ENCODE measurements around the gene LAMP5.
A peak's percentile ranks its signal among the peaks of the same experiment; 100 is the strongest.

LAMP5 gene

DNA sequence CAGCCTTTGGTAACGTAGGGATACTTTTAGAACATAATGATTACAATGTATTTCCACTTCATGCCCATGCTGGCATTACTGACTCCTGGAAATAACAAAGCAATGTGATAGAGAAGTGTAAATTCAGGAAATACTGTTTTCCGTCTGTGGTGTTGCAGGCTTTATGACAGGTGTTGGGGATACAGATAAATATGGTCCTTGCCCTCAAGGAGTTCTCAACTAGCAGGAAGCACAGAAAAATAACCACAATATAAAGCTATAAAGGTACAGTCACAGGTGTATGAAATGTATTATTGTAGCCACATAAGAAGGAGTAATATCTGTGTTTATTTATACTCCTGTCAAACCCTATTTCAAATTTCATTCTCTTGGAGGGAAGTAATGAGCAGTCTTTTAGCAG lies 12.9 kb upstream of the LAMP5 start:
- DNase-seq, result no peak

DNA sequence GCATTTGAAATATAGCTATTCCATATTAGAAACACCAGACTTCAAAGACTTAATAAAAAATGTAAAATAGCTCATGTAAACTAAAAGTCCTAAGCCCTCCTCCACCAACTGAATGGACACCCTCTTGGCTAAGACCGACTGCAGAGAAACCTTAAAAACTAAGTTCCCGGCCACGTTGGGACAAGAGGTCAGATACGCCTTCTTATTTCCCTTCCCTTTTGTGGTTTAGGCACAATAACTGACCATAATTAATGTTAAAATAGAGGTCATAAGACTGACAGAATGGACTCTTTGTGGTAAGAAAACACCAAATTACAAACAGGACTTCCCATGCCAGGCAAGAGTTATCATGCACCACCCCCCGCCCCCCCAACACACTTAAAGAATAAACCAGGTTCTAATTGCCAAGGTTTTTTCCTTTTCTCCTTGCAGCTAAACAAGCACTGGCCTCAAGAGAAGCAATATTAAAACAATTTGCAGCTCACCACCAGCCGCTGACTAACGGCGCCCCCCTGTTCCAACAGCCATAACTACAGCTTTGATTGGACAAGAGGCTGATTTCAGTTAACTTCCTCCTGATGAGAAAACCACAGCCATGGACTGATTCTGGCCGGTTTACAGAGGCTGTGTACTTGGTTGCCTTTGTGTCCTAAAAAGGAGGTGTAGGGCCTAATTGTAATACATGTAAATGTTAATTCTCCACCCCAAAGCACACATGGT lies 10.7 kb upstream of the LAMP5 start:
- peak; percentile 38 for DNase-seq

DNA sequence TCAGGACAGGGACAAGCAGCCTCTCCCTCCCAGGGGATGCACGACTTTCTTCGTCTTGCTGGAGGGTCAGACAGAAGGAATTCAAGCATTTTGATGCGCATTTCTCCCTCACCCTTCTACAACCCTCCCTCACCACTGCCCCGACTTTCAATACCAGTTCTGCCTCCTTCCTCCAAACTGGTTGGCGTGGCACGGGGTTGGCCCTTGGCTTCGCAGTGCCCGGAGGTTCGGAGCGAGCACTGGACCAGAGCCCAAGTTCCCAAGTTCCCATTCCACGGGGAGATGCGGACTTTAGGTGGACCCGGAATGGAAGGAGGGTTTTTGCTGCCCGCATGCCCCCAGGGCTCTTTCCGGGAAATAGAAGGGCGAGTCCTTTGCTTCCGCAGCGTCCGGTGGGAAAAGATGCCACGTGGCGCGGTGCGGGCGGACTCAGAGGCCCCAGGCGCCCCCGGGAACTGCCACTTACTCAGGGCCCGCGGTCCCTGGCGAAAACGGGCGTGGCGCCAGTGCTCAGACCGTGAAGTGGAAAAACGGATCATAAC lies 8.0 kb upstream of the LAMP5 start:
- DNase-seq, result no peak

DNA sequence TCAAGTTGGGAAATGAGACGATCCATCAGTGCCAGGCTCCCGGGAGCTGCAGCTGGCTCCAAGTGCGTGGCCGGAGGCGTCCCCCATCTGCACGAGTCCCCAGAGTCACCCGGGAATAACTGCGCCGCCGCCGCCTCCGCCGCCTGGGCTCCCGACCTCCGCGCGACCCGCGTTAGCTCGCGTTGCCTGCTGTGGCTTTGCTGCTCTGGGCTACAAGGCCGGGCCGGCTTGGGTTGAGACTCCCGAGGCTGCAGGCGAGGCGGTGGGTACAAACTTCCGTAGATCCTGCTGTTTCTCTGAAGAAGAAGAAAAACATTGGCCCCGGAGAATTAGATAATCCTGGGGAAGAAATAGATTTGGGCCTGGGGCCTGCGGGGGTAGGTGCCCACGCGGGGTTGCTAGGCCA lies 7.4 kb upstream of the LAMP5 start:
- DNase-seq, result no peak

DNA sequence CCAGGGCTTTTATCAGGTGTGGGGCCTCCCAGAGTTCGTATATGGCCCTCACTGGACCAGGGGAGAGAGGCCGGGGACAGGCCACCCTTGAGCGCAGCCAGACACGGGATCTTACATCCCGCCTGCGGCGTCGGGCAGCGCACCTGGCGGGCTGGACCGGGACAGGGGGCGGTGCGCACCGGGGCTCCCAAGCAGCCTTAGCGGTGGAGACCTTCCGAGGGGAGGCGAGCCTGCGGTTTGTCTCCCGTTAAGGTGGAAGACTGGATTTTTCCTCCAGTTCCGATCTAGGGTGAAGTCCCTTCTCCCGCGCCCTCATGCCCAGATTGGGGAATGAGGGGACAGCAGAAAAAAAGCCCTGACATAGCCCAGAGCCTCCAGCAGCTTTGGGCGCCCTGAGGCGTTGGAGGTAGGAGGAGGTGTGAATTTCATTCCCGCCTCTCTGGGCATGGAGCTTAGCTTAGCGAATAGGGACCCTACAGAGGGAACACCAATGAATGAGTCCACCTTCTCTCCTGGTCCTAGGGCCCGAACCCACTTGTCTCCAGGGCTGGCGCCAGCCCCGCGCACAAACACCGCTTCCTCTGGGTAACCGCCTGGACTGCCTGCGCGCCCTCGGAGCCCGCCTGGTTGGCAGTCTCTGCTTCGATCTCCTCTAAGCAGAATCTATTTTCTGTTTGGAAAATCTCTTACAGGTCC lies 6.7 kb upstream of the LAMP5 start:
- DNase-seq, result no peak

DNA sequence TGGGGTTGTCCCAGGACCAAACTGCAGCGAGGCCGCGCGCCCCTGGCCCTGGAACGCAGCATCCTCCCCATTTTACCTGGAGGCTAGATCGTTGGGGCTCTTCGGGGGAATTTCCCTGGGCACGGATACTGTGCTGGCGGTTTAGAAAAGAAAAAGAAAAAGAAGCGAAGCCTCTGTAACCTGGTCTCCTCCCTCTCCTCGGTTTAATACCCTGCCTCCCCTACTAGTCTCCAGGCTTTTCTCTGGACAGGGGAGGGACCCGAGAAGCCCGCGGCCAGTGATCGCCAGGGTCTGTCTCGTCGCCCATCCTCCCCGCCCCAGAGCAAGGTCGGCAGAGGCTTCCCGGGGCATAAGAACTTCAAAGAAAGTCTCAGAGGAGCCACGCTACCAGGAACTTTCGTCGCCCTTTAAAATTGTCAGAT lies 6.1 kb upstream of the LAMP5 start:
- no peak for DNase-seq

DNA sequence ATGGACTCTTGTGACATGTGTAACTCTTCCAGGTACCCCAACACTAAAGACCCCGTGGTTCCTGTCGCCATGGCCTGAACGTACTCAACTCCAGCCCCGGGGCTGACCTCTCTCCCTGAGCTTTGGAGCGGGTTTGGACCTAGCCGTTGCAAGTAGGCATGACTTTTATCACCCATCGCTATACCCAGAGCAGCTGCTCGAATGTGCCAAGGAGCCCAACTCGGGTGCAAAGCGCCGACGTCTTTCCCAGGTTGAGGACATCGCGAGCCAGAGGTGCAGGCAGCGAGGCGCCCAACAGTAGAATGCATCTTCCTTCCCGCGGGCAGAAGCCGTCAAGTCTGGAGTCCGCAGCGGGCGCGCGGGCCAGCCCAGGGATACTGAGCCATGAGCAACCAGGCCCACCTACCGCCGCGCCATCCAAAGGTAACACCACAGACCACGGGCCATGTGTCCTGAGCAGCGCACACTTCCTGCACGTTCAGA lies 5.7 kb upstream of the LAMP5 start:
- no peak for DNase-seq

DNA sequence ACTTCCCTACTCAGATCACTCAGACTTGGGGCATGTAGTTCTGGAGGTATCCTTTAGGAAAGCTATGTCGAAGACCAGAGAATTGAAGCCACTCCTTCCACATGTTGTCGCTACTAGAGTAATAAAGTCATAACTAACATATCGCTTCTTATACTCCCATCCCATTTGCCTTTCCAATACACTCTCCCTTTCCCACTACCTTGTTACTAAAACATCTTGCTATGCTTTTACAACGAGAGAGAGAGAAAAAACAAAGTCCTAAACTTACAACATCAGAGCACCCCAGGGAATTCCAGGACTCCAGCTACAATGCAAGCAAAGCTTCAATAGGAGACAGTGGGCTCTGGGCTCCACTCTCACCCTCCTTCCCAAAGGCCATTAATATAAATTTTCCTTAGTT lies 5.1 kb upstream of the LAMP5 start:
- no peak for DNase-seq

DNA sequence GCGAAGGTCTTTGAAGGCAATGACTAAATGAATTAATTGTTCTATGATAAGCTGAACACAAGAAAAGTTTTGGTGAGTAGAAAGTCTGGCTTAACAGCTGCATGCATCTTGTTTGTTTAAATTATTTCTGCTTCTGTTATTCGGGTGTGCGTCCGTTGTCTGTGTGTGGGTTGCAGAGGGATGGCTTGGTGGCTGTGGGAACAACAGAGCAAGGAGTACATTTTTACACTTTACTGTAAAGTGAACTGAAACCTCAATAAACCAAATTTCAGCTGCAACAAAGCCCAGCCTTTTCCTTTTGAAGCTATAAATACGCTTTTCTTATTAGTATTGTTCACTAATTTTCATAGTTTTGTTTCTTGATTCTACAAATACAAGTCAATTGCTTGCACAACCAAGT lies 3.5 kb upstream of the LAMP5 start:
- DNase-seq, result no peak

DNA sequence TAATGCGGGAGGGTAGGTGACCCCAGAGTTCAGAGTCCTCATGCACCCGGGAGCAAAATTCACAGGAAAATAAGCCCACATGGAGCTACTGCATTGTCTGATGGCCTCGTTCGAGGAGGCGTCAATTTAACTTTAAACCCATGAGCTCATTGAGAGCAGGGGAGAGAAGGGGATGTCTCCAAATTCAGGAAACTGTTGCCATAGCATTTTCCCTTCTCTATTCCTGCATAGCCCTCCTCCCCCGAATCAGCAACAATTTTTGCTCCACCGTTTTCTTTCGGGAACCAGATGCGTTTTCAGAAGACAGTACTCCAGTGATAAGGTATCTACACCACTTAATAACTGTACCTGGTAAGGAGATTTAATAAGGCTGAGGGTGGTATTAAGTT lies 324 bp upstream of the LAMP5 start:
- DNase-seq, result no peak

DNA sequence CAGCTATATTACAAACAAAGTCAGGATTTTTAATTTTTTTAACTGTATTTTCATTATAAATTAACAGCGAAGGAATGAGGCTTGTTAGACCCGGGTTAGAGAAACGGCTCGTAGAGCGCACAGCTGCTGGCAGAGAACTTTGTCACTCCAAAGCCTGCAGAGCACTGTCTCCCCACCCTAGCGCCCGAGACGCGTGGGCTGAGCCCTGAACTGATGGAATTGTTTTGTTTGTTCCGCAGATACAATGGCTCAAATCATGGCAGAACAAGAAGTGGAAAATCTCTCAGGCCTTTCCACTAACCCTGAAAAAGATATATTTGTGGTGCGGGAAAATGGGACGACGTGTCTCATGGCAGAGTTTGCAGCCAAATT lies 810 bp downstream of the LAMP5 start:
- no peak for DNase-seq

DNA sequence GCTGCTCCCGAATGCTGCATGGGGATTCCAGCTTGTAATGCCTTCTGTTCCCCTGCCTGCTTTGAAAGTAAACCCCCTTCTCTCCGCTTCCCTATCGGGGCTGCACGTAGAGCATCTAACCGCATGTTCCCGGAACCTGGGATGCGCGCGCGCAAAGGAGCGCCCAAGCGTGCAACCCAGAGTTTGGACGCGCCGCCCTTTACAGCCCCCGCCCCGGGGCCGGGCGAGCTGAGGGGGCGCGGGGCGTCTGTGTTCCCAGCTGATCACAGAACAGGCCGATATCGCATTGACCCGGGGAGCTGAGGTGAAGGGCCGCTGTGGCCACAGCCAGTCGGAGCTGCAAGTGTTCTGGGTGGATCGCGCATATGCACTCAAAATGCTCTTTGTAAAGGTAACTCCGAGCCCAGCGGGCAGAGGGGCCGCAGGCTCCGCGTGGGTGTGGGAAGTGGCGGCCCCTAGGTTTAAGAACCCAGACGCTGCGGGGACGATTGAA lies 1.4 kb downstream of the LAMP5 start:
- no peak for DNase-seq

DNA sequence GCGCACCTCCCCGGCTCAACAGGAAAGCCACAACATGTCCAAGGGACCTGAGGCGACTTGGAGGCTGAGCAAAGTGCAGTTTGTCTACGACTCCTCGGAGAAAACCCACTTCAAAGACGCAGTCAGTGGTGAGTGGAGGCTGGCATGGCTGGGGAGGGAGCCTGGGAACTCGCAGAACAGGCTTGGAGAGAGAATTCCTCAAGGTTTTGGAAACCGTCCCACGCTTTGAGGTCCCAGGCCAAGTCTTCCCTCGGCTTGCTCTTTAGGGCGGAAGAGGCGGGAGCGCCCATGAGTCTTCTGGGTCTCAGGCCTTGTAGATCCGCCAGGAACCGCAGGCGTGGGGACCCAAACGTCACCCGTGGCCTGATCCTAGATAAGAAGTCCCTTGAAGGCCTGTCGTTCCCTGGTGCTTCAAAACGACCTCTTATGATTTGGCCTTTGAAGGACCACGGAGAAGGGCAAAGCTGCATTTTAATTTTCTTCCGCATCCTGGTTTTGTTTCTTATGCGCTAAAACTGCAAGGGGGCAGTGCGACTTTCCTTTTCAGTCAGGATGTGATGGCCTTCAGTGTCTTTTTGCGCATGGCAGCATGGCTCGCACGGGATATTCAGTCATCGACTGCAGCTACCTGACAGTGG lies 2.0 kb downstream of the LAMP5 start:
- no peak for DNase-seq

DNA sequence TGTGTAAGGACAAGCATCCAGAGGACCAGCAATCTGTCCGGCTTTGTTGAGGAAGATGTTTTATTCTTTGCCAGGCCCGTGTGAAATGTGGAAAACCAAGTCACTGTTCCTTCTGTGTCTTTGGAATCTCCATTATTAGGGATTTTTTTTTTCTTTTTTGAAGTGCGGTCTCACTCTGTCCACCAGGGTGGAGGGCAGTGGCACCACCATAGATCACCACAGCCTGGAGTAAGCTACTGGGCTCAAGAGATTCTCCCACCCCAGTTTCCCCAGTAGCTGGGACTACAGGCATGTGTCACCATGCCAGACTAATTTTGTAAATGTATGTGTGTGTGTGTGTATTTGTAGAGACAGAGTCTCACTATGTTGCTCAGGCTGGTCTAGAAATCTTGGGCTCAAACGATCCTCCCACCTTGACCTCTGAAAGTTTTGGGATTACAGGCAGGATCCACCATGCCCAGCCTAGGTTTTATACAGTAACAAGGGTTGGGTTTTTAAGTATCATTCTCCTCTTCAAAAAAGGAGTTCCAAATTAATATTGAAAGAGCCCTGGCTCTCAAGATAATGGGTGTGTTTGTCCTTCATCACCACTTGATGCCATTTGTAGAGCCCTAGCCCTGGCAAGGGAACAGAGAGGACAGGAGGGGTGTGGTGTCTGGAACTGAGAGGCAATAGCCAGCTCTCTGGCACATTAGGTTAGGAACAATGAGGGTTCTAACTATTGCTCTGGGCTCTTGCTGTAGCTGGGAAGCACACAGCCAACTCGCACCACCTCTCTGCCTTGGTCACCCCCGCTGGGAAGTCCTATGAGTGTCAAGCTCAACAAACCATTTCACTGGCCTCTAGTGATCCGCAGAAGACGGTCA lies 3.1 kb downstream of the LAMP5 start:
- no peak for DNase-seq

DNA sequence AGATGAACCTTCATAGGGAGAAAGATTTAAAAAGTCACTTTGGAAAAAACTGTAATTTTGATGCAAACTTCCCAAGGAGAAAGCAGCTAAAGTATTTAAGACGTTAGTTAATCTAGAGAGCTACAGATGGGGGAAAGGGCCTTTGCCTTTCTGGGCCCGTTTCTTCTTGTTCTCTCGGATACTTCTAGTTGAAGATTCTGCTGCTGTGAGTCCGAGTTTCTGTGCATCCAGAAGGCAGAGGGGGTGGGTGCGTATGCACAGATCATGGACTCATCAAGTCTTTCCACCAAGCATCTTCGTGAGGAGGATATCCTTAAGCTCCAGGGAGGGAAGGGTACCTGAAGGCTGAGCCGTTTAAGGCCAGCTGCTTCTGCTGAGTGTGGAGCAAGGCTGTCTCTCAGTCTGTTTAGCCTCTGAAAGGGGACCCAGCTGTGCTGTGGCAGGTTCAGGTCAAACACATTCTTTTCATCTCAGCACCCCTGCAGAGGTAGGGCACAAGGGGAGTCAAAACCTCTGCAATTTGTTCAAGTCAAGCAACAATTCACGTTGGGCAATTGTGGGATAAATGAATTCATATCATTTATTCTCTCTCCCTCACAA lies 4.3 kb downstream of the LAMP5 start:
- no peak for DNase-seq

DNA sequence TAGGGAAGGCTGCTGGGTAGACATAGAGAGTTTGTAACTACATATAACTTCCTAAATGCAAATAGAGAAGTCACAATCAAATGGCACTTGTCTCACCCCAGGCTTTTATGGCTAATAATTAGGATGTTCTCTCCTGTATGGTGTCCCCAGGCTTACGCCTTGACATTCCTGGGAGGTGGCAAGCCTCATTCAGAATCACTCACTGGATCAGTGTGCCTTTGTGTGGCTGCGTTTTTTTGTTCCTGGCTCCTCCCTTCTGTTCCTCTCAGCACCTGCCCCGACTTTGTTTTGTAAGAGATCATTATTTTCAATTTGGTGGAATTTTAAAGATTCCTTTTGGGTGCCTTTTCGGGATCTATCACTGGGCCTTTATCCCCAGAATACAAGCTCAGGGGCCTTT lies 5.7 kb downstream of the LAMP5 start:
- no peak for DNase-seq

DNA sequence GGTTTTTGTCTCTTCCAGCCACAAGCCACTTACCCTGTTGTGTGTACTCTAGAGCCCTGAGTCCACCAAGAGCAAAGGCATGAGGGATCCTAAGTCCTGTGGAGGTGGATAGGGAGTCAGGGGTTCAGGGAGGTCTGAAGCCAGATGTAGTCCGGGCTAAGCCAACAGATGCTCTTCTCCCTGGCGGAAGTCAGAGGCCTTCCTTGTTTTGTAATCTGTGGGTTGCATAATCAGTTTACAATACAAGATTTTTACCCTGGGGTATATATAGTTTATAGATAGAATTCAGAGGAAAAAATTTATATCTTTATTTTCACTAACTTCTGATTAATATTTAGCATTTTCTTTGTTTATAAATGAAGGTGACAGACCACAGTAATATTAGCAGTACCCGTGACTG lies 9.2 kb downstream of the LAMP5 start:
- DNase-seq, result no peak

DNA sequence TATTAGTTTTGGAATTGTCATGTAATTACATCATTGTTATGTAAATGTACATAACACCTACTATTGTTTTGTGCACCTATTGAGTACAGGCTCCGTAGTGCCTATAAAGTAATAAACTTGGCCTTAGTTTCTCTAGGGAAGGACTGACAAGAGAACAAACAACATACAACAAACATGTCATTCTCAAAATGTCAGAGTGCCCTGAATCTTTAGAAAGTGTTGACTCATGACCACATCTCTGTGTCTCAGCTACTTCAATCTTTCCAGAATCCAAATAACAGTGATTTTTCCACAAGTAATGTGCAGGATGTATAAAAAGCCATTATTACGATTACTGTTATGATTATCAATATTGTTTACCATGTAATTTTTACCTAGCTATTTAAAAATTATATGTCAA lies 17.2 kb downstream of the LAMP5 start:
- no peak for DNase-seq

DNA sequence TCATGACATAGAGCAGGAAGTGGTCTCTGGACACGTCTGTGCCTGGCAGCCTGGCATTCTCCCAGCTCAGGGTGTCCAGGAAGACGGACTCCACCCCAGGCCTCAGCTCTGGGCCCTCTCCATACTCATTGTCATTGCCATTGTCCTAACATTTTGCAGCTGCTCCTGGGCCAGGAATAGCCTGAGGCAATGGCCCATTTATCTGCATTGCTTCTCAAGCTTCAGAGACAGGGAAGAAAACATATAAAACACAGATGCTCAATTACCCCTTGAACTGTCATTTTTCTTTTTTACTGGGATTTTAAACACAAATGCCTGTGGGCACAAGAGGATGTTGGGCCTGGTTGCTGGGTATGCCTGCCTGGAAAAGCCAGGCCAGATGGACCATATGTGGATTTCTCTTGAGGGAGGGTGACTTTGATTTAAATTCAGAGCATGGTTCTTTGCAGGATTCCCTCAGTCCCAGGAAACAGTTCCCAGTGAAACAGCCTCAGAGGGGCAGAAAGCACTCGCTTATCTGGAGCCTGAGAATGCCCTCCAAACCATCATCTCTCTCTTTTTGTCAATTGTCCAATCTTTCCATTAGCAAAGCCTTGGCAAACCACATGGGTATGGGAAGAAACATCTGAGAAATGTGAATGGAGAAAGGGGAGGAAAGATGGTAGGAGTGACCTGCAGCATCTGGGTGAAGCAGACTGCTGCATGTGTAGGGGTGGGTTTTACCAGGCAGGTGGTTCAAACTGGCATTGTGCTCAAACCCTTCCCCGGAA lies 17.9 kb downstream of the LAMP5 start:
- DNase-seq, result no peak

DNA sequence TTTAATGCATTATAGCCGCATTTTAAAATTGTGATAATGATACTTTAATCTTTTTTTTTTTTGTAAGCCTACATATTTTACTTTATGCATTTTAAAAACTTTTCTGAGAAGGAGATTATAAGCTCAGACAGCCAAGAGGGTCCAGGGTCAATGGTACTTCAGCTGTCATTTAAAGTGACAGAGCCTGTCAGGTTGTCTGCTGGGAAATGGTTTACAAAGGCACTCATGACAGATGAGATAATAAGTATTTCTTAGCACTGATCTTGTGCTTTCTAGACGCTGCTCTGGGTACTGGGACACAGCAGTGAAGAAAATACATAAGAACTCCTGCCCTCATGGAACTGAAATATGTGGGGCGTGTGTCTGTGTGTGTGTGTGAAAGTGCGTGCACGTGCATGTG lies 19.6 kb downstream of the LAMP5 start:
- no peak for DNase-seq

DNA sequence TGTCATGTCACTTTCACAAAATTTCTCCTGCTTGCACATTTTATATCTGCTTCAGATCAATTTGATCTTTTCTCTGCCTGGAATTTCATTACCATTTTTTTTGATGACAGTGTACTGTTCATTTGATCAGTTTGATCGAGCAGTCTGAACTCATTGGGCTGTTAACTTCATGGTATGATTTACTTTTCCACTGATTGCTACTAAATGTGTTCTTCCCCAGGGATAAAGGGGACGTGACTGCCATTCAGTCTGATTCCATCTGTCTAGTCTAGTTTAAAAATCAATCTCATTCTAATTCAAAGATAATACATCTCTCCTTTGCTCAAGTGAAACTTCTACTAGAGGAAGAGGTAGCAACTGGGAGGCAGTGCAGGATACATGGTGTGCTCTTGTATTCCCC lies 21.1 kb downstream of the LAMP5 start:
- no peak for DNase-seq

DNA sequence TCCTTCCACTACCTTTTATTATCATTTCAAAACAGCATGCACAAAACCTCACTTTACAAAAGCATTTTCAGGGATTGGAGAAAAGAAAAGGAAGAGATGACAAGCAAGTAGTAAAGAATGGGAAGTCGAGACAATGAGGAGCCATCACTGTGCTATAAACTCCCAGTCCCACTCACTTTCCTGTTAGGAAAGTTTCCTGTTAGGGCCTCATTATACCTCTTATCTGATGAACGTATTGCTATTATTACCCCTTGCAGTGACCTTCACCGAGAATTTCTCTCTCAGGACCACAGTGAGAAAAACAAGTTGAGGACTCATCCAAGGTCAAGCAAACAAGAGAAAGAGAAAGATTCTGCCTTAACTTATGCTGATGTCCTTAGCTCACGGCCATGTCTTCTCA lies 28.8 kb downstream of the LAMP5 start:
- DNase-seq, result no peak

Data from EL (cell line).